Tibial nerve (tissue), 4 donors: Measurements from ENCODE around the gene BAG1. TPM values are rescaled to one million over a fixed set of nuclear protein-coding genes. Genes with fewer than 3 reads are reported as not detected.
A peak's percentile ranks its signal among the peaks of the same experiment; 100 is the strongest.

Experiments used
- DNase-seq, 2 donors: peaks; one replicate each; pipeline ENCODE4 v3.0.0-alpha.2; 2019; ENCODE audit warnings: low spot score in 2 of 2
- H3K27ac ChIP-seq, 4 donors: fragments of 200-600 bp; sonication (generic) in 3 of 4; one replicate each; pipeline ENCODE4 v1.5.1; 2017 to 2019; ENCODE audit warnings: mild to moderate bottlenecking in 1 of 4
- H3K27me3 ChIP-seq, 2 donors: fragments of 200-600 bp; sonication (generic) in 1 of 2; one replicate each; pipeline versions ENCODE4 v1.5.1 to v1.6.0; 2017 to 2019
- H3K36me3 ChIP-seq, 3 donors: fragments of 200-600 bp; sonication (generic); one replicate each; pipeline ENCODE4 v1.5.1; 2018 to 2019
- H3K4me1 ChIP-seq, 4 donors: fragments of 200-600 bp; sonication (generic) in 3 of 4; one replicate each; pipeline ENCODE4 v1.5.1; 2017 to 2019
- H3K4me3 ChIP-seq, 4 donors: fragments of 200-600 bp; sonication (generic) in 3 of 4; one replicate each; pipeline ENCODE4 v1.5.1; 2017 to 2019; ENCODE audit warnings: mild to moderate bottlenecking in 1 of 4, moderate library complexity in 1 of 4
- H3K9me3 ChIP-seq, 4 donors: fragments of 200-600 bp; sonication (generic) in 3 of 4; one replicate each; pipeline ENCODE4 v1.5.1; 2017 to 2019
- CTCF ChIP-seq, 5 experiments: fragments of 200-600 bp in 3 of 5; fragments of 450-650 bp in 2 of 5; sonication (generic) in 3 of 5; IDR thresholded peaks; one replicate each; pipeline ENCODE4 v1.5.1; 2016 to 2019; ENCODE audit warnings: antibody characterized with exemption in 5 of 5, mild to moderate bottlenecking in 3 of 5, moderate library complexity in 2 of 5
- EP300 ChIP-seq, 2 donors: sonication (generic); formaldehyde crosslinking; IDR thresholded peaks; one replicate each; pipeline ENCODE4 v1.6.1; 2017; ENCODE audit warnings: antibody characterized with exemption in 2 of 2, mild to moderate bottlenecking in 1 of 2
- POLR2A ChIP-seq, 2 donors: fragments of 450-650 bp; IDR thresholded peaks; one replicate each; pipeline ENCODE4 v1.6.1; 2017; ENCODE audit warnings: antibody characterized with exemption in 2 of 2, mild to moderate bottlenecking in 2 of 2, moderate library complexity in 2 of 2
- WGBS, 2 donors: methylation state at CpG; one replicate each; pipeline ENCODE4 v1.1.5; 2018; 5-methylcytosine and 5-hydroxymethylcytosine counted together
- total RNA-seq, 4 donors: library from RNA; depleted of rRNA; stranded (reverse); fragments of >200 nt; gene quantifications; one replicate each; pipeline ENCODE4 v1.1.0, GENCODE V29; 2016

The BAG1 gene
- total RNA-seq, 4 donors from 2014 or later: 108 to 134 (median 123) TPM

GRCh38 chr9:33230756-33231622 is 33.5 kb downstream of the BAG1 start:
- WGBS, 2 donors: 81 to 84% methylated on average over 13 of the region's 13 CpGs
- H3K27me3 ChIP-seq: peaks cover 0 to 5% of the 10 kb centered on the region in 2 donors
- H3K27ac ChIP-seq: no peak overlapping the region
- no peak overlapping the region for H3K4me3 ChIP-seq
- no peaks in the 10 kb centered on the region for H3K36me3 ChIP-seq
- peaks cover 0 to 3% (median 0%) of the 10 kb centered on the region in 4 donors for H3K4me1 ChIP-seq
- no peak for DNase-seq
- no peak for TF ChIP-seq CTCF (IDR thresholded peaks at IDR 0.05)
- no peak for TF ChIP-seq EP300 (IDR thresholded peaks at IDR 0.05)
- no peak for TF ChIP-seq POLR2A (IDR thresholded peaks at IDR 0.05)
- H3K9me3 ChIP-seq: no peaks in the 10 kb centered on the region

- no peak overlapping the region for H3K4me3 ChIP-seq
- no peaks in the 10 kb centered on the region for H3K9me3 ChIP-seq
- TF ChIP-seq EP300 (IDR thresholded peaks at IDR 0.05) (no peak), CTCF (IDR thresholded peaks at IDR 0.05) (no peak), POLR2A (IDR thresholded peaks at IDR 0.05) (no peak)
- H3K4me1 ChIP-seq: peaks cover 0 to 14% (median 0%) of the 10 kb centered on the region in 4 donors
- H3K27me3 ChIP-seq: no peaks in the 10 kb centered on the region
- H3K27ac ChIP-seq: no peak overlapping the region
- H3K36me3 ChIP-seq: no peaks in the 10 kb centered on the region
- DNase-seq: no peak
- WGBS, 2 donors: 73 to 84% methylated on average over 9 of the region's 9 CpGs
These were observed 35.0 kb downstream of the BAG1 start for GRCh38 chr9:33229359-33230114.

GRCh38 chr9:33228606-33229005 is 35.9 kb downstream of the BAG1 start:
- no peak for TF ChIP-seq POLR2A (IDR thresholded peaks at IDR 0.05)
- TF ChIP-seq EP300 (IDR thresholded peaks at IDR 0.05): no peak
- TF ChIP-seq CTCF (IDR thresholded peaks at IDR 0.05): no peak
- 51 to 68% methylated on average over 4 of the region's 4 CpGs for WGBS, 2 donors
- H3K27ac ChIP-seq: no peak overlapping the region
- no peaks in the 10 kb centered on the region for H3K9me3 ChIP-seq
- H3K4me3 ChIP-seq: no peak overlapping the region
- no peaks in the 10 kb centered on the region for H3K36me3 ChIP-seq
- no peaks in the 10 kb centered on the region for H3K27me3 ChIP-seq
- H3K4me1 ChIP-seq: peaks cover 0 to 14% (median 0%) of the 10 kb centered on the region in 4 donors
- DNase-seq: no peak

- H3K4me1 ChIP-seq: peaks cover 0 to 14% (median 0%) of the 10 kb centered on the region in 4 donors
- no peak for TF ChIP-seq EP300 (IDR thresholded peaks at IDR 0.05)
- no peak for TF ChIP-seq CTCF (IDR thresholded peaks at IDR 0.05)
- no peak for TF ChIP-seq POLR2A (IDR thresholded peaks at IDR 0.05)
- 61 to 66% methylated on average over 8 of the region's 8 CpGs for WGBS, 2 donors
- peak overlapping the region in 1 of 4 donors; percentile 3 for H3K27ac ChIP-seq
- no peak for DNase-seq
- no peaks in the 10 kb centered on the region for H3K9me3 ChIP-seq
- H3K4me3 ChIP-seq: no peak overlapping the region
- no peaks in the 10 kb centered on the region for H3K36me3 ChIP-seq
- no peaks in the 10 kb centered on the region for H3K27me3 ChIP-seq
These were observed 36.8 kb downstream of the BAG1 start for GRCh38 chr9:33227741-33228140.

- Histone ChIP-seq H3K27me3 (no peaks in the 10 kb centered on the region), H3K36me3 (no peaks in the 10 kb centered on the region), H3K9me3 (no peaks in the 10 kb centered on the region), H3K27ac (peak overlapping the region in 2 of 4 donors; percentile 3 to 24), H3K4me3 (no peak overlapping the region), H3K4me1 (peaks cover 0 to 14% (median 0%) of the 10 kb centered on the region in 4 donors)
- TF ChIP-seq POLR2A (IDR thresholded peaks at IDR 0.05): no peak
- peak in 1 of 2 donors; percentile 39 for TF ChIP-seq EP300 (IDR thresholded peaks at IDR 0.05)
- WGBS, 2 donors: 82 to 85% methylated on average over 10 of the region's 10 CpGs
- DNase-seq: peak in 1 of 2 donors; percentile 37
These were observed 37.5 kb downstream of the BAG1 start for GRCh38 chr9:33227008-33227398.
